Umbilical cord (tissue), 2 donors: ENCODE measurements around the gene LEKR1. TPM values are rescaled to one million over a fixed set of nuclear protein-coding genes. Genes with fewer than 3 reads are reported as not detected.
A peak's percentile ranks its signal among the peaks of the same experiment; 100 is the strongest.
"Not testable (repeated sequence)": the region's sequence is repeated elsewhere in the genome, so short reads cannot be mapped to it uniquely, and the experiment has no call there.

Experiments used
- DNase-seq: peaks from one replicate; pipeline ENCODE4 v3.0.0-alpha.2; 2015; ENCODE audit warnings: low spot score
- total RNA-seq: library from RNA; depleted of rRNA; stranded (reverse); fragments of >200 nt; gene quantifications from one replicate; pipeline ENCODE4 v1.2.3, GENCODE V29; 2014; ENCODE audit warnings: low replicate concordance; ENCODE audit not compliant: insufficient read depth

The LEKR1 gene
- 8.4 TPM for total RNA-seq

DNA sequence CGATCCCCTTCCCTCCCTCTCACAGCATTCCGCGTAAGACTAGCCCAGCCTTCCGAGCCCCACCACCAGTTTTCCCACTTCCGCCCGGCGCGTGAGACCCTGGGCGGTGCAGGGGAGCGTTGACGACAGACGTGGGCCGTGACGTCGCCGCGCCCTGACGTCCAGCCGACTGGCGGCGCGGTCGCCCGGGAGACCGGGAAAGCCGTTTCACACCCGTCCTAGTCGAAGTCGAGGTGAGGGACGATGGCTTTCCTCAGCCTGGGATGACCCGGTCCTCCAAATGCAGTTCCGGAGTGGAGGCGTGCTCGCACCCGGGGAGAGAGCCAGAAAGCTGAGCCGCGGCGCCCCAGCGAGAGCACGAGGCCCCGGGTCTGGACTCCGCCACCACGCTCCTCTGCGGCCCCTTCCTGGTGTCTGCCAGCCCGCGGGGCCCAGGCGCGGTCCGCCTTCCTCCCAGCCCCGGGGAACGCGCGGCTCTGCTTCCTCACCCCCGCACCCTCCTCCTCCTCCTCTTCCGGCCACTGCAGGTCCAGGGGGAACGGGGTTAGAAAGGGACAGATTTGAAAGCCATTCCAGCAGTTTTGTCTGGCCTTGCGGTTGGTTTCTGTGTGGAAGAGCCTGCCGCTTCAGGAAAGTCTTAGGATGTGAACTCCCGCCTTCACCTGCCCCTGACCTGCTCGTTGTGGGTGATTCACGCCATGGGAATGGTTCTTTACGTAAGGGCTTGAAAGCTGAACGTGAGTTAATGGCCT, at the start of gene LEKR1:
Gene LEKR1, plus strand, starts transcription at position 210 of the 752 bp plus-strand sequence. CDS start 2,977 bp downstream, outside the sequence.
- DNase-seq, result peak; percentile 90

DNA sequence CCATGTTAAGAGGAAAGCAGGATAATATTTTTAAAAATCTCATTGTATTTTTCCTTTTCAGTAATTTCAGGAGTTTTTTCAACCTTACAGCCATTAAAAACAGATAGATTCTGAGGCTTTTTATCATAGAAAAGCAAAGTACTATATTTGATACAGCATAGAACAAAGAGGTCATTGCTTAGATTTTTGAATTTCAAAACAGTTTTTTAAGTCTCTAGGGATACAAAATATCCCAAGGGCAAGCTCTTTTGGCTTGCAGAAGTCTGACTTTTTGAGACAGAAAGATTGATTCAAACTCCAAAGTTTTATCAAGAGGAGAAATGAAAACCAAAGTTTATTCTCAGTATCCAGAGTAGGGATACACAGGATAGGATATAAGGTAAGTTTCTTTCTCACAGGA, 49.3 kb upstream of the LEKR1 start:
- no peak for DNase-seq

DNA sequence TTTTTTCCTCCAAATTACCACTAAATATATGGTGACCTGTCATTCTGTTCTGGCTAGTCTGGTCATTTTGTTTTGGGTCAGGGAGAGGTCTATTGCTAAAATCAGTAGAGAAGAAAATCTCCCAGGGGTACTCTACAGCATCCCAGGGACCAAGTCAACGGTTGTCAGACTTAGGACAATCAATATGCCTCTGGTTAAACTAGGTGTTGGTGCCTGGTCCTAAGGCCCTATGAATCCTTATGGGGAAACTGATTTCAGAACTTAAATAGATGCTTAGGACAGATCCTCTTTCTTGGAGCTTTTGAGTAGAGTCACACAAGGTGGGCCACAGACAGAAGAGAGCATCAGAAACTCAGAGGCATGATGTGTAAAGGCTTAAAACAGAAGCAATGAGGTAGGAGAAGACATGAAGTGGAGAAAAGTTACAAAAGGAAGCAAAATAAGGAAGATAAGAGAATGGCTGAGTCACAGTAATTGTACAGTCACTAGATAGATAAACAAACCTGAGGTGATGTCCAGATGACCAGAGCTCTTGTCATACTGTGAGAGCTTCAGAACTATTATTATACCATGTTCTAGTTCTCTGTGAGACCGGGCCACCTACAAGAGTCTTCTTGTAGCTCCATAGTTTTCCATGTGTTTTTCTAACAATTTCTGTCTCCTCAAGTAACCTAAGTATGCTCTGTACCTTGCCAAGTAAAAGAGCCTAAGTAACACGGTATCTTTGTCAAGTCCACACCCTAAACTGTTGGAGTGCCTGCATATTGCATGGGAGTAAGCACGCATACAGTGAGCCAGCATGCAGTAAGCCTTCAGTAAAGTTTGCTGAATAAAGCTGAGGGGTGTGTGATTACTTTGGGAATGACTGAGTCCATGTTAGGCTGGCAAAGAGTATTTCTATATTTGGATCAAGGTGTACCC, 44.6 kb upstream of the LEKR1 start:
- DNase-seq, result no peak

DNA sequence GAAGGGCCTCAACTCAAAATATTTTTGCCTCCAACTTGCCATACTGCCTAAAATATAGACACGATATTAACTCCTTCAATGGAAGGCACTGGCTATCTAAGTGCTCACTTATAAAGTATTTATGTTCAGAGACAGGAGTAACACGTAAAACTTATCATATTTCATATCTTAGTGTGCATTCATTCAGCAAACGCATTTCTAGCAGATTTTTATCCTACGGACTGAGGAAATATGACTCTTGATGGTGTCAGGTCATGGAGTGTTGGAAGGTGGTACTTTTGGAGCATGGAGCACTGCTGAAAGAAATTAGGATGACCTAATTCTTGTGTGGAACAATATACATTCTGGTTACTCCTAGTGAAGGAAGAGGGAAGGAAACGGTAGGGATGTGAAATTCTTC, 43.8 kb upstream of the LEKR1 start:
- no peak for DNase-seq

DNA sequence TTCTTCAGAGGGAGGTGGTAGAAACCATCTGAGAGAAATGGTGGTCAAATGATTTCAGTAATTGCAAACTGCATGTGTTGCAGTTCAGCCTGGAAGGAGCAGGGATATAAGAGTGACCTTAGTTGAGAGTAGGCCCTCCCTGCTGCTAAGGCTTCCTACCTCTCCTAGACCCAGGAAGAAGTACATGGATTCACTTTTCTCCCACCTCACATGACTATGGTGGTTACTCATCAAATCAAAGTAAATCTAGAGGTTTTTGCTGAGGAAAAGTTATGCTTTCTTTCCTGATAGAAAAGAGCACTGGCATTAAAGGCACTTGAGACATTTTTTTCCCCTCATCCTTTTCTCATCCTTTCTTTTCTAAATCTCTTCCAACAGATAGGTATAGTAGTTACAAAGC, 43.2 kb upstream of the LEKR1 start:
- DNase-seq, result no peak

DNA sequence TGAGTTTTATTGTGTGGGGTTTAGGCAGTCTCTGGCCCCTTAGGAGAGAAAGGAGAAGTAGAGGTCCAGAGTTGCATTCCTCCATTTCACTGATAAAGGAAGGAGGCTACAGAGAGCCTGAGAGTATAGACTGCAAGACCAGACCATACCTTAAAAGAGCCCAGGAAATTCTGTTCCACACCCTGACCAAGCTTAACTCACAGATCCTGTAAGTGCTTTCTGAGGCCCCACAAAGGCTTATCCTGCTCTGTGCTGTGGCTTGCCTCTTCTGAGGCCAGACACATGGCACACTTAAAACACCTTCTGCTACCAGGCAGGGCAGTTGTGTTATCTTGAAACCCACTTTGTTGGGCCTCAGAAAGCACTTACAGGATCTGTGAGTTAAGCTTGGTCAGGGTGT, 39.2 kb upstream of the LEKR1 start:
- DNase-seq, result peak; percentile 52

DNA sequence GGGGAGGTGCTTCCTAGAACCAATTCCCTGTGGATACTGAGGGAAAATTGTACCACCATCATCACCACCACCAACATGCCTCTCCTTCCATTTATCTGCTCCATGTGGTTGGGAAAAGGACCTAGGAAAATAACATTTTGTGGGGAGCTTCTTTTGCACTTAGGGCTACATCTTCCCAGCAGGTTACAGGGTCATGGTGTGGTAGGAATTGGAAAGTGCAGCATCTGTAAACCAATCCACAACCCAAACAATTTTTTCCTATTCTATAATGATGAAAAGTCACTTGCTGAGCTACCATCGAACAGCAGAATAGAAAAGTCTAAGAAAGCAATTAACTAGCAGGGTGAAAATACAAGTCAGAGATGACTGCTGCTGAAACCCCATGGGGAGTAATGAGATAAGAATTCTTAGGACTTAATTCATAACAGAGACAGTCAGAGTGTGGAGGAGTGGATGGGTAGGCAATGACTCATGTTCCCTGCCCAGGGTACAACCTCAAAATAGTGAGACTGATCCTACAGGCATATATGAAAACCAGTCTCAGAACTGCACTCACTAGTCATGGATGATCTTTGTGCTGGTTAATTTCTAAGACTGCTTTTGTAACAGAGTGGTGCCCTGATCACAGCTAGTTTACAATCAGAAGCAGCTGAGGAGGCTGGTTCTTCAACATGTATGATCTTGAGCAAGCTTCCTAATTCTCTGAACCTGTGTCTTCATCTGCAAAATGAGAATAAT, 38.1 kb upstream of the LEKR1 start:
- DNase-seq, result peak; percentile 48

DNA sequence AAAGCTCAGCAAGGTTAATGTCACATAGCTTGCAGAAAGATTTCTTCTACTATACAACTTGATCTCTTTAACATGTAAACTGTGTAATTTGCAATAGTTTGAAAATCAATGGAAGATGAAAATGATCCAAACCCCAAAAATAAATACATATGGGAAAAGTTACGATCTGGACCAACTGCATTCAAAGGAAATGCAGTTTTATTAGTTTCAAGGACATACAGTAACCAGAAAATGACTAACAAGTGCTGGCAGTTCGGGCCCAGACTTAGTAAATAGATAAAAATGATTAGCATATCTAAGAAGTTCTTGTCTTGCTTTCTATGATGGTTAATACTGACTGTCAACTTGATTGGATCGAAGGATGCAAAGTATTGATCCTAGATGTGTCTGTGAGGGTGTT, 37.3 kb upstream of the LEKR1 start:
- DNase-seq, result no peak

DNA sequence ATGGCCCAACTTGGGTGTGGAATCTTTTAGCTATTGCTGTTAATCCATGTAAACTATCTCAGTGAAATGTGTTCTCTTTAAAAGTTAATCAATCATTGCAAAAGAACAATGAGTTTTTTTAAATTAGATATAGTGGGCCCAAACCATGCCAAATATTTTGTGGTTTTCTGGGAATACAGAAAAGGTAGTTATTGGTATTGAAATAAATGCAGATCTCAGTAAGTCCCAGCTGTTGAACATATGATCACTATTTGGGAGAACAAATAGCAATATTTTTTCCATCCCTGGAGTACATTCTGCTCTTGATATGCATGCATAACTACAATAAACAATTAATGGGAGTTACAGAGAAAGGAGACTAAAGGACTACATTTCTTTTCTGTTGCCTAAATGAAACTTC, 36.0 kb upstream of the LEKR1 start:
- no peak for DNase-seq

DNA sequence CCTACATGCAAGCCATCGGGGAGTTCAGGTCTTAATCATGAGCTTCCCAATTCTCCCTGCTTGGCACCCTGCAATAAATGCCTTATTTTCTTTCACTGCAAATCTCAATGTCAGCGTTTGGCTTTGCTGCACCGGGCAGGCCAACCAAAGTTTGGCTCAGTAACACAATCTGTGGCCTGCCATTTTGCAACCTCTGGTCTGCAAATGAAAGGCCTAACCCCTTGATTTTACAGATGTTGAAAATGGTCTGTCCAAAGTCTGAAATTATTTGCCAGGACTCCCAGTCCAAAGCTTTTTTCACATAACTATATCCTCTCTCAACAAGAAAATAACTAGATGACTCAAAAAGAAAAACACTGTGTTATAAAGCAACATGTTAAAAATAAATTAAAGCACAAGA, 34.0 kb upstream of the LEKR1 start:
- no peak for DNase-seq

DNA sequence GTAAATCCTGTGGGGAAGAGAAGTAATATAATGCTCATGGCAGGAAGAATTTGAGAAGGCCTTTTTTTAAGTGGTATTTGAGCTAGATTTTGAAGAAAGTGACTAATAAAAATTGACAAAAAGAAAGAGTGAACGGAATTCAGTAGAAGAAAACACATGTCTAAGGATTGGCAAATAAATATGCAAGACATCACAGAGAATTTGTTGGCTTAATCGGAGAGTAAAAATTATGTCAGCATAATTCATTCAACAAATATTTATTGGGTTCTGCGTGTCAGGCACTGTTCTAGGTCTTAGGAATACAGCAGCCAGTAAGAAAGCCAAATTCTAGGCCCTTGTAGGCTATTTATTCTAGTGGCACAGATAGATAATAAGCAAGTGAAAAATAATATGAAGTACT, 33.6 kb upstream of the LEKR1 start:
- no peak for DNase-seq

DNA sequence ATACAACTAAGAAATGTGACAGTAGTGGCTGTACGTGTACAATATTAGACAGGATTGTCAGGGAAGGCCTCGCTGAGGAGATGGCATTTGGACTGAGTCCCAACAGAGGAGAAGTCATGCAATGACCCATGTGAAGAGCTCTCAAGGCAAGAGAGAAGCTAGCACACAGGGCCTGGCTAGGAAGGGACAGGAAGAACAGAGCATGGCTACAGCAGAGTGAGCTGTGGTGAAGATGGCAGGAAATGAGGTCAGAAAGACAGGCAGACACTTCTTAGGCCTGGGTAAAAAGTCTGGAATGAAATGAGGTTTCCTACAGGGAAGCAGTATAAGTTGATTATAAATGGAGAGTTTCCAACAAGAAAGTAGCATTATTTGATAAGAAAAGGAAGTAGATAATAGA, 33.2 kb upstream of the LEKR1 start:
- no peak for DNase-seq

DNA sequence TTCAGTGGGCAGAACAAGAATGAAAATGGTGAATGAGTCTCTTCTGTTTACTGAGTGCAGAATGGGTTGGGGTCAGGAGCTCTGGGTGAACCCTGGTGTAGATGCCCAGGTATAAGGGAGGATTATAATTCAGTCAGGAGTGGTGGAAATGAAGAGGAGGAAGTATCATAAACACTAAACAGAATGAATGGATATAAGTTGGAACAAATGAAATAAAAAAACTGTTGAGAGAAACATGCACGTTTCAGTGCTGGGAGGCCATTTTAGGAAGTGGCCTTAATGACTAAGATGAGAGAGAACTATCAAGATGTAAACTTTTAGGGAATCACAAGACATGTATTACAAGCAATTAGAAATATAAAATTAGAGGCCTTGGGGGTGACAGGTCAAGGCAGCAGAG, 32.8 kb upstream of the LEKR1 start:
- no peak for DNase-seq

DNA sequence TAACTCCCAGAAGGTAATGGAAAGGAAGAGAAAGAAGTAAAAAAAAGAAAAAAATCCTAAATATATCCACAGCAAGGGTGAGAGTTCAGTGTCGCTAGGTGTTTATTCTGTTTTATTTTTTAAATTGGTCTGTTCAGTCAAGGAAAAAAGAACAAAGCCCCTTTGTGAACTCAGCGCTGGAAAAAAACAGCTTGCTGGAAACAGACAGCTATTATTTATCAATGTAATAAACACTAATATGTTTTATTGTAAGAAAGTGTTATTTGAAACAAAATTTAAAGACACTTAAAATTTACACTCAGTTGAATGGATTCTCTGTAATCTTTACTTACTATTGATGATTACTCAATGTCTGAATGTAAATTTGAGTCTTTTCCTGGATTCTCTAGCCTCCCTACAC, 32.3 kb upstream of the LEKR1 start:
- no peak for DNase-seq

DNA sequence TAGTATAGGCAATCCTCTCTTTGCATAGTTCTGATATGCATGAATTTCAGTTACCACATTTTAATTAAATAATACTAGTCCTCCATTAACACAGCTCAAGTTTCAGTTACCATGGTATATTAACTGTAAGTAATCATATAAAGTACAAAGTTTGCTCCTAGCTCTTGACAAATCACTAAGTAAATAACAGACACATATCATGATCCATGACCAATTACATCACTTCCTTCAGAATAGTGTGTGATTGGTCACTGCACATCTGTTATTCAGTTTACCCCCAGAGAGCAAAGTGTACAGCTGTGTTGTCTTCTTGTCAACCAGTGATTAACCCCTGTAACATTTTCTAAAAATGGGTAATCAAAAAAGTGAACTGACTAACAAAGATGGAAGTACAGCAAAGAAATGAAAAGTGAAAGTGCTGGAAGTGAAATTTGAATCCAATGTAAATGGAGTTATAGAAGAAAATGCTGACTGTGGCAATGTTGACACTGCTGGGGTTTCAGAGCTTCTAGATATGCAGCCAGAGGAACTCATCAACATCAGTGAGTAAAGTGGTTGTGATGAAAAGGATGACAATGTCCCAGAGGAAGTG, 30.2 kb upstream of the LEKR1 start:
- DNase-seq, result no peak

DNA sequence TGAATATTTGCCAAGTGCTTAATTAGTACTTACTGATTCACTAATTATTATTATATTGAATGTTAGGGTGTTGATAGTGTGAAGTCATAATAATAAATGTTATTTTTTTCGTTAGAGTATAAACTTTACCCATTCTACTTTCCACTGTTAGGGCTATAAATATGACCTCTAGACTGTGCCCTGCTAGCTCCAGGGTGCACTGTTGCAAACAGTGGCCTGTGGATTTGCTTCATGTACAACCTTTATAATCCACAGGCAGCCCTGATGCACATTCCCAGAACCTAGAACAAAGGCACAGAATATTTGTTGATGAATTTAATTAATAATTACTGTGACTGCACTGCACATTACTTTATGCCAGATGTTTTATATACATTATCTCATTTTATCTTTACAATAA, 28.8 kb upstream of the LEKR1 start:
- DNase-seq, result no peak

DNA sequence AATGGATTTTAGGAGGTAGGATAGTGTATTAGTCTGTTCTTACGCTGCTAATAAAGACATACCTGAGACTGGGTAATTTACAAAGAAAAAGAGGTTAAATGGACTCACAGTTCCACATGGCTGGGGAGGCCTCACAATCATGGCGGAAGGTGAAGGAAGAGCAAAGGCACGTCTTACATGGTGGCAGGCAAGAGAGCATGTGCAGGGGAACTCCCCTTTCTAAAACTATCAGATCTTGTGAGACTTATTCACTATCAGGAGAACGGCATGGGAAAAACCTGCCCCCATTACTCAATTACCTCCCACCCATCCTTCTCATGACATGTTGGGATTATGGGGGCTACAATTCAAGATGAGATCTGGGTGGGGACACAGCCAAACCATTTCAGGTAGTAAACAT, 25.9 kb upstream of the LEKR1 start:
- DNase-seq, result not testable (repeated sequence)

DNA sequence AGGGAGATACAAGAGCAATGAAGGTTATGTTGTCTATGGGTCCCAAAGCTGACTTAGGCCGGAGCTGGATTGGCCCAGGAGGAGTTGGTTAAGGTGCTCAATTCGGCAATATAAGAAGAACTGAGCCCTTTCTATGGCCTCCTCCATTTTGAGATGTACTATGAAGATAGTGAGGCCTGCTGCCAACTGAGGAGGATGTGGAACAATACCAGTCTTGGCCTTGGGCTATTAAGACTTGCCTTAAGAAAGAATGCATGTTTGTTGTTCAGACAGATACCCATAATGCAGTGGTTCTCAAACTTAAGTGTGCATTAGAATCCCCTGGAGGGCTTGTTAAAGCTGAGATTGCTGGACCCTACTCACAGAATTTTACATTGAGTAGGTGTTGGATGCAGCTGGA, 24.4 kb upstream of the LEKR1 start:
- no peak for DNase-seq

DNA sequence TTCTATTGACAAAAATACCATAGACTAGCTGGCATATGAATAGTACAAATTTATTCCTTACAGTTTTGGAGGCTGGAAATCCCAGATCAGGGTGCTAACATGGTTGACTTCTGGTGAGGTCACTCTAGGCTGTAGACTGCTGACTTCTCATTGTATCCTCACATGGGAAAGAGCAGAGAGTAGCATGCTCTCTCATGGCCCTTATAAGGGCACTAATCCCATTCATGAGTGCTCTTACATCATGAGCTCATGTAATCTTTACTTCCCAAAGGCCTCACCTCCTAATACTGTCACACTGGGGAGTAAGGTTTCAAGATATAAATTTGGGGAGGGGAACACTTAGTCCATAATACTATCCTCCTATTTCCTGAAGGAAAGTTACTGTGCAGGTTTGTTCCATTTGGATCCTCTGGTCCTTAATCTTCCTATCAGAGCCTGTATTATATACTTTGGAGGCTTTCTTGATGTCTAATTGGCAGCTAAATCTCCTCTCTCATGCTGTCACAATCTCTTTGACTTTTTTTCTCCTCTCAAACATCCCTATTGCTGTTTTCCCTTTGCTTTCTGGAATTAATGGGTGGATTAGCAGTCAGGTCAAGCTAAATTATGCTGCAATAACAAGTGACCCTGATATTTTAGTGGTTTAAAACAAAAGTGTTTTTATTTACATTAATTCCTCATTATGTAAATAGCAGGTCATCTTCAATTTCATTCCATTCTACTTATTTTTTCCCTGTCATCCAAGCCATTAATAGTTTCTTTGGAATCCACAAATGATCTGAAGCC, 23.1 kb upstream of the LEKR1 start:
- DNase-seq, result no peak

DNA sequence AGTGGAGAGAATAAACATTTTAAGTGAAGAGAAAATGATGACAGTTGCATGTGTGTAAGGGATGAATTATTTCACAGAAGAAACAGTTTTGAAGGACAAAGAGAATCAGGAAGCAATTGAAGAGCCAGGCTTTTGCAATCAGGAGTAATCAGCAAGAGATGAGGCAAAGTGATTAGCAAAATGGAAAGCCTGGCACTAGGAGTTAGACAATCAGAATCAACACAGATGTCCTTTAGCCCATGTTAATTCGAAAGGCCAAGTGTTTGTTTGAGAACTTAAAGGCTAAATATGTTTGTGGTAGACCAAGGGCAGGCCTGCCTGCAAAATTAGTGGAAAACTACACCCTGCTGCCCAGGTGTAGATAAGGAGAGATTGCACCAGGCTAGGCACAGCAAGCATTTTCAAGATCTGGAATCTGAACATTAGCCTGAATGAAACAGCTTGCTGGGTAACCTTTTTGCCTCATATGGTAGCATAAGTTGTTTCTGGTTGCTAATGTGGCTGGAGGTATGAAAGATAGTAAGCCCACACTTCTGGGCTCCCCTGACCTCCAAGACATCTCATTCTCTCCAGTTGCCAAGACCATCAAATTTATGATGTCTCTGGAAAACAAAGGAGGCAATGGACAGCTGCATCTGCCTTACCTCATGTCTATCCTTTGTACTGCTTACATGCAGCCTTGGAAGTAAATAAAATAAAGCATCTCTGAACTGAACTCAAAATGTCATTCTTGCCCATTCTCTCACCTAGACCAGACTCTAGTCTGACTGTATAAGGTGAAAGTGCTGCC, 22.0 kb upstream of the LEKR1 start:
- DNase-seq, result no peak
